Activated CD4-positive, alpha-beta T cell treated with anti-CD3 and anti-CD28 coated beads, Interleukin-2, amount 10 ng/mL, durations not matched to agents 7 days and 5 days (primary cell): ENCODE measurements around the gene IFI27L1. TPM values are rescaled to one million over a fixed set of nuclear protein-coding genes. Genes with fewer than 3 reads are reported as not detected.

ENCODE experiments used
- total RNA-seq, 2 experiments: library from RNA; stranded (reverse); gene quantifications; one replicate each; pipeline ENCODE4 v1.2.3, GENCODE V29; 2021

Gene IFI27L1
- total RNA-seq, 2 experiments from 2014 or later: 31.6 to 42.1 TPM

Other genes starting within 250 kb of the IFI27L1 start
- gene FAM181A, start 154.0 kb upstream of the IFI27L1 start, total RNA-seq: not detected
- gene ASB2, start 104.7 kb upstream of the IFI27L1 start, total RNA-seq: 10 to 100 TPM; 20.7 to 21.1 TPM
- not detected for gene CCDC197, start 84.0 kb upstream of the IFI27L1 start, total RNA-seq
- gene OTUB2, start 55.0 kb upstream of the IFI27L1 start, total RNA-seq: 1 to 10 TPM; 2.3 to 2.4 TPM
- gene DDX24, start 108 bp upstream of the IFI27L1 start, total RNA-seq: 100 to 1,000 TPM; 187 to 211 TPM
- 100 to 1,000 TPM; 158 to 193 TPM for gene IFI27, start 29.4 kb downstream of the IFI27L1 start, total RNA-seq
- 10 to 100 TPM; 76.0 to 91.3 TPM for gene IFI27L2, start 48.3 kb downstream of the IFI27L1 start, total RNA-seq
- gene PPP4R4, start 93.0 kb downstream of the IFI27L1 start, total RNA-seq: 1 to 10 TPM; 3.0 to 3.7 TPM
- gene SERPINA10, start 212.0 kb downstream of the IFI27L1 start, total RNA-seq: not detected
- gene SERPINA6, start 242.0 kb downstream of the IFI27L1 start, total RNA-seq: not detected